COLO668 (cell line): Measurements from ENCODE around the gene ZNF518B.
"Not testable (repeated sequence)": the region's sequence is repeated elsewhere in the genome, so short reads cannot be mapped to it uniquely, and the experiment has no call there.

Source experiments
- DNase-seq: peaks from one replicate; lab custom pipeline; 2025; ENCODE audit not compliant: unreplicated experiment; lab: John Stamatoyannopoulos, UW

ZNF518B gene

GRCh38 chr4:10459305-10459704 lies 2.1 kb upstream of the ZNF518B start:
- DNase-seq: no peak

GRCh38 chr4:10458177-10458576 lies 951 bp upstream of the ZNF518B start:
- DNase-seq: no peak

- DNase-seq: peak; percentile 74
Observed at GRCh38 chr4:10456595-10457254, 501 bp downstream of the ZNF518B start.

GRCh38 chr4:10456260-10456594 lies 999 bp downstream of the ZNF518B start:
- DNase-seq: no peak

GRCh38 chr4:10455133-10455532 lies 2.1 kb downstream of the ZNF518B start:
- no peak for DNase-seq

GRCh38 chr4:10454726-10455125 lies 2.5 kb downstream of the ZNF518B start:
- DNase-seq: no peak

GRCh38 chr4:10454121-10454520 lies 3.1 kb downstream of the ZNF518B start:
- DNase-seq: no peak

- DNase-seq: no peak
Observed at GRCh38 chr4:10448991-10449390, 8.2 kb downstream of the ZNF518B start.

- DNase-seq: no peak
Observed at GRCh38 chr4:10442976-10443375, 14.2 kb downstream of the ZNF518B start.

GRCh38 chr4:10441512-10441911 lies 15.7 kb downstream of the ZNF518B start:
- no peak for DNase-seq

GRCh38 chr4:10438924-10439323 lies 18.3 kb downstream of the ZNF518B start:
- DNase-seq: no peak

- no peak for DNase-seq
Observed at GRCh38 chr4:10437735-10438134, 19.5 kb downstream of the ZNF518B start.

- DNase-seq: not testable (repeated sequence)
Observed at GRCh38 chr4:10427680-10428079, 29.5 kb downstream of the ZNF518B start.

- no peak for DNase-seq
Observed at GRCh38 chr4:10421344-10422055, 35.7 kb downstream of the ZNF518B start.

GRCh38 chr4:10417740-10418139 lies 39.5 kb downstream of the ZNF518B start:
- DNase-seq: no peak

- DNase-seq: no peak
Observed at GRCh38 chr4:10416441-10416840, 40.8 kb downstream of the ZNF518B start.

- no peak for DNase-seq
Observed at GRCh38 chr4:10413177-10413576, 44.0 kb downstream of the ZNF518B start.

- DNase-seq: no peak
Observed at GRCh38 chr4:10405672-10406071, 51.6 kb downstream of the ZNF518B start.

GRCh38 chr4:10403633-10404445 lies 53.4 kb downstream of the ZNF518B start:
- peak; percentile 20 for DNase-seq

- peak; percentile 12 for DNase-seq
Observed at GRCh38 chr4:10395971-10396580, 61.1 kb downstream of the ZNF518B start.
